Prostate gland (tissue), 2 donors: Measurements from ENCODE around the gene PTPRK. TPM values are rescaled to one million over a fixed set of nuclear protein-coding genes. Genes with fewer than 3 reads are reported as not detected.

Experiments
- DNase-seq: peaks from one replicate; pipeline ENCODE4 v3.0.0-alpha.2; 2019; ENCODE audit warnings: low spot score
- H3K27ac ChIP-seq, 2 donors: fragments of 200-600 bp; sonication (generic); 2 replicates each; pipeline ENCODE4 v1.5.1; 2017 to 2019
- H3K27me3 ChIP-seq: fragments of 200-600 bp; sonication (generic); replicated peaks from 2 replicates; pipeline ENCODE4 v1.5.1; 2019; ENCODE audit not compliant: insufficient read depth
- H3K36me3 ChIP-seq, 2 donors: fragments of 200-600 bp; sonication (generic); 1 replicate in 1 of 2; 2 replicates in 1 of 2; pipeline versions ENCODE4 v1.5.1 to v1.8.1; 2017 to 2019
- H3K4me1 ChIP-seq: fragments of 200-600 bp; sonication (generic); replicated peaks from 2 replicates; pipeline ENCODE4 v1.5.1; 2019
- H3K4me3 ChIP-seq, 2 donors: fragments of 200-600 bp; sonication (generic); 2 replicates each; pipeline ENCODE4 v1.5.1; 2017 to 2019
- H3K9me3 ChIP-seq: fragments of 200-600 bp; sonication (generic); 2 replicates; pipeline ENCODE4 v1.5.1; 2017
- CTCF ChIP-seq, 4 experiments: fragments of 200-600 bp in 2 of 4; fragments of 450-650 bp in 2 of 4; sonication (generic) in 2 of 4; IDR thresholded peaks; 1 replicate in 3 of 4; 2 replicates in 1 of 4; pipeline ENCODE4 v1.5.1; 2016 to 2019; ENCODE audit warnings: antibody characterized with exemption in 4 of 4, mild to moderate bottlenecking in 2 of 4, moderate library complexity in 2 of 4
- POLR2A ChIP-seq: fragments of 450-650 bp; IDR thresholded peaks from one replicate; pipeline ENCODE4 v1.6.1; 2016; ENCODE audit warnings: antibody characterized with exemption, mild to moderate bottlenecking
- POLR2AphosphoS5 ChIP-seq: sonication (generic); formaldehyde crosslinking; IDR thresholded peaks from one replicate; pipeline ENCODE4 v1.6.1; 2017; ENCODE audit warnings: antibody characterized with exemption
- WGBS: methylation state at CpG from one replicate; pipeline ENCODE4 v1.1.5; 2018; 5-methylcytosine and 5-hydroxymethylcytosine counted together
- intact Hi-C: fragments of 100-400 bp; cut with DNase I; formaldehyde crosslinking; loops from one replicate; pipeline ENCODE4 v1.14.2; 2022
- total RNA-seq, 2 donors: library from RNA; depleted of rRNA; stranded (reverse); fragments of >200 nt; gene quantifications; one replicate each; pipeline ENCODE4 v1.1.0, GENCODE V29; 2016

PTPRK gene
- total RNA-seq, 2 donors from 2014 or later: 32.0 to 64.6 TPM

- no peaks in the 10 kb centered on the region for H3K27me3 ChIP-seq
- WGBS: 64% methylated on average over 3 of the region's 3 CpGs
- intact Hi-C loops: no loop called here
Observed at GRCh38 chr6:128557081-128557480, 36.7 kb upstream of the PTPRK start.

GRCh38 chr6:128554302-128554701 lies 33.9 kb upstream of the PTPRK start:
- H3K36me3 ChIP-seq: no peaks in the 10 kb centered on the region
- TF ChIP-seq POLR2AphosphoS5 (no peak), POLR2A (no peak), CTCF (IDR thresholded peaks at IDR 0.05) (peak in 1 of 4 experiments; percentile 41)
- intact Hi-C loops: no loop called here
- no peak for DNase-seq
- no peak overlapping the region for H3K27ac ChIP-seq
- H3K4me1 ChIP-seq: no peaks in the 10 kb centered on the region
- no peak overlapping the region for H3K4me3 ChIP-seq
- WGBS: 51% methylated on average over 2 of the region's 2 CpGs
- H3K27me3 ChIP-seq: no peaks in the 10 kb centered on the region
- H3K9me3 ChIP-seq: no peaks in the 10 kb centered on the region

More at GRCh38 chr6:128557081-128557480, 36.7 kb upstream of the PTPRK start:
- TF ChIP-seq POLR2A (no peak), POLR2AphosphoS5 (no peak), CTCF (IDR thresholded peaks at IDR 0.05) (no peak)
- Histone ChIP-seq H3K4me1 (no peaks in the 10 kb centered on the region), H3K4me3 (no peak overlapping the region), H3K36me3 (no peaks in the 10 kb centered on the region), H3K27ac (no peak overlapping the region), H3K9me3 (no peaks in the 10 kb centered on the region)
- no peak for DNase-seq

GRCh38 chr6:128541261-128541660 lies 20.9 kb upstream of the PTPRK start:
- no peak overlapping the region for H3K27ac ChIP-seq
- no peak for DNase-seq
- no peaks in the 10 kb centered on the region for H3K27me3 ChIP-seq
- H3K36me3 ChIP-seq: no peaks in the 10 kb centered on the region
- no peaks in the 10 kb centered on the region for H3K4me1 ChIP-seq
- WGBS: 64% methylated on average over 1 of the region's 1 CpG
- H3K4me3 ChIP-seq: no peak overlapping the region
- intact Hi-C loops: no loop called here
- H3K9me3 ChIP-seq: no peaks in the 10 kb centered on the region
- TF ChIP-seq CTCF (IDR thresholded peaks at IDR 0.05) (no peak), POLR2A (no peak), POLR2AphosphoS5 (no peak)

GRCh38 chr6:128538763-128539162 lies 18.4 kb upstream of the PTPRK start:
- Histone ChIP-seq H3K9me3 (no peaks in the 10 kb centered on the region), H3K36me3 (no peaks in the 10 kb centered on the region), H3K27me3 (no peaks in the 10 kb centered on the region), H3K4me3 (no peak overlapping the region), H3K4me1 (no peaks in the 10 kb centered on the region), H3K27ac (no peak overlapping the region)
- TF ChIP-seq CTCF (IDR thresholded peaks at IDR 0.05) (no peak), POLR2A (no peak), POLR2AphosphoS5 (no peak)
- 95% methylated on average over 4 of the region's 4 CpGs for WGBS
- no peak for DNase-seq
- intact Hi-C loops: no loop called here

GRCh38 chr6:128532827-128533226 lies 12.4 kb upstream of the PTPRK start:
- 96% methylated on average over 3 of the region's 3 CpGs for WGBS
- no peaks in the 10 kb centered on the region for H3K27me3 ChIP-seq
- no peaks in the 10 kb centered on the region for H3K9me3 ChIP-seq
- intact Hi-C loops: no loop called here
- no peak overlapping the region for H3K27ac ChIP-seq
- no peak overlapping the region for H3K4me3 ChIP-seq
- DNase-seq: no peak
- H3K4me1 ChIP-seq: no peaks in the 10 kb centered on the region
- no peak for TF ChIP-seq POLR2AphosphoS5
- no peak for TF ChIP-seq CTCF (IDR thresholded peaks at IDR 0.05)
- no peak for TF ChIP-seq POLR2A
- H3K36me3 ChIP-seq: no peaks in the 10 kb centered on the region
